Cardiac muscle cell (in vitro differentiated cells and primary cell): ENCODE data around the gene FANCG. TPM values are rescaled to one million over a fixed set of nuclear protein-coding genes. Genes with fewer than 3 reads are reported as not detected.

ENCODE experiments used
- DNase-seq, 2 donors: peaks; one replicate each; pipeline versions ENCODE4 v3.0.0 to v3.0.0-alpha.2; 2010 to 2017; ENCODE audit warnings: low read depth in 1 of 2, low spot score in 1 of 2
- H3K27ac ChIP-seq: fragments of 200-600 bp; sonication (generic); 2 replicates; pipeline ENCODE4 v1.5.1; 2016
- H3K27me3 ChIP-seq: fragments of 200-600 bp; sonication (generic); 2 replicates; pipeline ENCODE4 v1.6.0; 2016; ENCODE audit warnings: control low read depth
- H3K36me3 ChIP-seq: fragments of 200-600 bp; sonication (generic); 2 replicates; pipeline ENCODE4 v1.5.1; 2016; ENCODE audit warnings: control low read depth
- H3K4me1 ChIP-seq: fragments of 200-600 bp; sonication (generic); 2 replicates; pipeline ENCODE4 v1.8.1; 2017; ENCODE audit warnings: low read depth, mild to moderate bottlenecking, mixed run types
- H3K4me3 ChIP-seq: fragments of 200-600 bp; sonication (generic); 2 replicates; pipeline ENCODE4 v1.5.1; 2016; ENCODE audit warnings: mild to moderate bottlenecking
- H3K9me3 ChIP-seq: fragments of 200-600 bp; sonication (generic); 2 replicates; pipeline ENCODE4 v1.5.1; 2017; ENCODE audit warnings: low read depth, mild to moderate bottlenecking, control low read depth
- CTCF ChIP-seq: IDR thresholded peaks from 2 replicates; pipeline ENCODE4 v1.5.1; 2012; ENCODE audit warnings: low read depth, mild to moderate bottlenecking, low read length
- polyA plus RNA-seq: library from polyadenylated mRNA; unstranded; fragments of >200 nt; fragmentation: Nextera tagmentation; extraction: Ambion mirVana; gene quantifications from 2 replicates; pipeline ENCODE4 v1.2.1, GENCODE V29; 2016
- total RNA-seq: library from RNA; depleted of rRNA; stranded (reverse); fragments of >200 nt; gene quantifications from 2 replicates; pipeline ENCODE4 v1.2.3, GENCODE V29; 2016

FANCG gene
- total and polyA plus RNA-seq, 2 experiments from 2014 or later, result 31.7 to 32.8 TPM

- Histone ChIP-seq H3K4me3 (no peak overlapping the region), H3K36me3 (peaks cover 39% of the 10 kb centered on the region)
Observed at GRCh38 chr9:35069020-35069419, 10.7 kb downstream of the FANCG start.

GRCh38 chr9:35067056-35067455 lies 12.7 kb downstream of the FANCG start:
- H3K36me3 ChIP-seq, result peaks cover 58% of the 10 kb centered on the region
- H3K4me1 ChIP-seq, result peaks cover 16% of the 10 kb centered on the region
- no peak overlapping the region for H3K4me3 ChIP-seq
- no peaks in the 10 kb centered on the region for H3K9me3 ChIP-seq
- DNase-seq, result no peak
- no peak for TF ChIP-seq CTCF
- no peak overlapping the region for H3K27ac ChIP-seq
- no peaks in the 10 kb centered on the region for H3K27me3 ChIP-seq

More at GRCh38 chr9:35069020-35069419, 10.7 kb downstream of the FANCG start:
- Histone ChIP-seq H3K9me3 (no peaks in the 10 kb centered on the region), H3K27ac (no peak overlapping the region), H3K27me3 (no peaks in the 10 kb centered on the region), H3K4me1 (peaks cover 19% of the 10 kb centered on the region)
- TF ChIP-seq CTCF, result no peak
- DNase-seq, result no peak

GRCh38 chr9:35060548-35061207 lies 19.1 kb downstream of the FANCG start:
- DNase-seq, result no peak
- TF ChIP-seq CTCF, result no peak
- Histone ChIP-seq H3K27ac (no peak overlapping the region), H3K4me3 (no peak overlapping the region), H3K36me3 (peaks cover 98% of the 10 kb centered on the region), H3K4me1 (no peaks in the 10 kb centered on the region), H3K9me3 (no peaks in the 10 kb centered on the region), H3K27me3 (no peaks in the 10 kb centered on the region)

- no peak for DNase-seq
- TF ChIP-seq CTCF, result no peak
- H3K9me3 ChIP-seq, result no peaks in the 10 kb centered on the region
- H3K27ac ChIP-seq, result no peak overlapping the region
- H3K4me3 ChIP-seq, result no peak overlapping the region
- no peaks in the 10 kb centered on the region for H3K27me3 ChIP-seq
- peaks cover 93% of the 10 kb centered on the region for H3K36me3 ChIP-seq
- H3K4me1 ChIP-seq, result no peaks in the 10 kb centered on the region
Observed at GRCh38 chr9:35059438-35059837, 20.3 kb downstream of the FANCG start.

- Histone ChIP-seq H3K9me3 (no peaks in the 10 kb centered on the region), H3K4me3 (no peak overlapping the region), H3K4me1 (no peaks in the 10 kb centered on the region), H3K27me3 (no peaks in the 10 kb centered on the region), H3K36me3 (peaks cover 72% of the 10 kb centered on the region), H3K27ac (no peak overlapping the region)
- no peak for DNase-seq
- no peak for TF ChIP-seq CTCF
Observed at GRCh38 chr9:35057271-35057620, 22.5 kb downstream of the FANCG start.
